Muscle layer of colon (tissue), 2 donors: ENCODE data around the gene ATP8A2.

Experiments used
- H3K27ac ChIP-seq: one replicate; pipeline ENCODE4 v1.7.0; 2013; ENCODE audit warnings: low read depth, mild to moderate bottlenecking, low read length, moderate library complexity
- H3K27me3 ChIP-seq, 2 donors: one replicate each; pipeline ENCODE4 v1.7.0; 2013; ENCODE audit warnings: low read length in 2 of 2, mild to moderate bottlenecking in 2 of 2; ENCODE audit not compliant: insufficient read depth in 2 of 2, control insufficient read depth in 1 of 2
- H3K36me3 ChIP-seq: one replicate; pipeline ENCODE4 v1.7.0; 2013; ENCODE audit warnings: mild to moderate bottlenecking, low read length; ENCODE audit not compliant: insufficient read depth
- H3K4me1 ChIP-seq: one replicate; pipeline ENCODE4 v1.7.0; 2013; ENCODE audit warnings: mild to moderate bottlenecking, low read length; ENCODE audit not compliant: insufficient read depth
- H3K4me3 ChIP-seq, 2 donors: one replicate each; pipeline ENCODE4 v1.7.0; 2013; ENCODE audit warnings: low read length in 2 of 2, low read depth in 1 of 2, mild to moderate bottlenecking in 1 of 2, moderate library complexity in 1 of 2
- H3K9ac ChIP-seq: one replicate; pipeline ENCODE4 v1.7.0; 2013; ENCODE audit warnings: low read length
- H3K9me3 ChIP-seq: one replicate; pipeline ENCODE4 v1.7.0; 2013; ENCODE audit warnings: mild to moderate bottlenecking, low read length
- donor health status: abdominal sarcoma.
- donor health status: Adenocarcinoma of cecum.

The ATP8A2 gene

DNA sequence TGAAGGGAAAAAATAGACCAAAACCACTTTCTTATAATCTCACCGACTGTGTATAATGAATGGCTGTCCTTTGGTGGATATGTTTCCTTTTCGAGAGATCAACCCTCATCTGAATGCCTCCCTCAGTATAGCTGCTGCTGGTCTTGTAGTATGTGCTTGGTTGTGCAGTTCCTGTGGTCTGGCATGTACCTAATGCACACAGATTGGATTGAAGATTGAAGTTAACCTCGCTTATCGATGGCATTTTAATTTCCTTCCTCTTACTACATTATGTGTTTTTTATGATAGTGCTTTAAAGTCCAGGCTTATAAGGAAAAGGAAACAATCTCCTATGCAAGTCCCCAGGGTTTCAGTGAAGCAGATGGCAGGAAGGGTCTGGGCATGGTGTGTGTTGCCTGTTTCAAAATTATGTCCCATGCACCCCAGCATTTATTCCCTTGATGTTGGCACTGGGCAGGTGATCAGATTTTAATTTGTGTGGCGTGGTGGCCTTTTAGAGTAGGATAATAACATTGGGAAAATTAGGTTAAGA is 346.0 kb downstream of the ATP8A2 start:
- H3K36me3 ChIP-seq, result no peaks in the 10 kb centered on the region

DNA sequence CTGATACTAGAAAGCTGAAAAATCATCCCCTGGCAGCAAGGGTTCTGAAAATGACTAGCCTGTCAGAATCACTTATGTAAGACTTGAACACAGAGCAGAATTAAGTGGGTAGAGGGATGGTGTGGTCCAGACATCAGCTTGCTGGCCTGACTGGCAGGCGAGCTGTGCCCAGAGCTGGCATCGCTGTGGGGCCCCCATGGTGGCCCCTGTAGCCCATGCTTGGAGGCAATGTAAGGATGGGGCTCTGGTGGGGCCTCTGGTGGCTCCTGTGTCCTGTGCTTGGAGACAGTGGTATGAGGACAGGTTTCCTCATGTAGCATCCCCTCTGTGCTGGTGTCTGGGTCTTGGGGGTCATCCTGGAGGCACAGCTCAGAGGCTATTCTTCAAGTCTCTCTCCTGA is 347.9 kb downstream of the ATP8A2 start:
- Histone ChIP-seq H3K27me3 (no peaks in the 10 kb centered on the region), H3K9me3 (no peaks in the 10 kb centered on the region), H3K4me3 (no peak overlapping the region), H3K36me3 (no peaks in the 10 kb centered on the region), H3K9ac (no peak overlapping the region), H3K4me1 (no peaks in the 10 kb centered on the region), H3K27ac (no peak overlapping the region)

More for the DNA sequence above, 346.0 kb downstream of the ATP8A2 start:
- H3K27me3 ChIP-seq, result no peaks in the 10 kb centered on the region
- no peak overlapping the region for H3K4me3 ChIP-seq
- no peak overlapping the region for H3K27ac ChIP-seq
- no peaks in the 10 kb centered on the region for H3K9me3 ChIP-seq
- no peak overlapping the region for H3K9ac ChIP-seq
- no peaks in the 10 kb centered on the region for H3K4me1 ChIP-seq

DNA sequence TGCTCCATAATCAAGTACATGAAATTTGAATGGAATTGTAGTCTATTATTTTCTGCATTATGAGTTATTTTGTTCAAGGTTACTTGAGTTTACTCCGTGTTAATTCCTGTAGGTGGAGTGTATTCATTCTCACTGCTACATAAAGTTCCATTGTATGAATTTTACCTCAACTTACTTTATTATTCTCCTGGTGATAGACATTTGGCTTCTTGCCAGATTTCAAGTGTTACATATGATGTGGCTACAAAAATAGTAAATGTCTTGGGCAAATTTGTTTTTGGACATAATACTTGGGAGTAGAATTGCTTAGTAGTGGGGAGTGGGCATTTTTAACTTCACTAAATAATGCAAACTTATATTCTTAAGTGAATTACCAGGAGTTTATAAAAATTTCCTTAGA is 351.1 kb downstream of the ATP8A2 start:
- H3K27me3 ChIP-seq, result no peaks in the 10 kb centered on the region
- H3K36me3 ChIP-seq, result no peaks in the 10 kb centered on the region

DNA sequence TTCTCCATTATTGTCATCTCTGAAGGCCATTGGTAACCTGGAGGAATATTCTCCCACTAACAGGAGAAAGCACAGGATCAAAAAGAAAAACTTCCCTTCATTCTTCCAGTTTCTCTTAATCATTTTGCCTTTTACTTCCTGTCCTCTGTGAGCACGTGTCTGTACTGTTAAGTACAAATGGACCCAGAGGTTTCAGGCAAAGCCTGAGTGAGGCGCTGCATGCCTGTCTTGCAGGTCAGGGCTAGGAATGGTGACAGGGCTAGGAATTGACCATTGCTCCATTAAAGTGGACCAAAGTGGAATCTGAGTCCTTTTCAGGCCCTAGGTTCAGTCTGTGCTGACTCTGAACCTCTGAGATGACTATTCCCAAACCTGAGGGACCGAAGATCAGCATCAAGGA is 353.3 kb downstream of the ATP8A2 start:
- Histone ChIP-seq H3K9ac (no peak overlapping the region), H3K9me3 (no peaks in the 10 kb centered on the region), H3K27me3 (no peaks in the 10 kb centered on the region), H3K4me1 (no peaks in the 10 kb centered on the region), H3K4me3 (no peak overlapping the region), H3K27ac (no peak overlapping the region), H3K36me3 (no peaks in the 10 kb centered on the region)

More for the DNA sequence above, 351.1 kb downstream of the ATP8A2 start:
- Histone ChIP-seq H3K4me3 (no peak overlapping the region), H3K27ac (no peak overlapping the region), H3K9ac (no peak overlapping the region), H3K9me3 (no peaks in the 10 kb centered on the region), H3K4me1 (no peaks in the 10 kb centered on the region)

DNA sequence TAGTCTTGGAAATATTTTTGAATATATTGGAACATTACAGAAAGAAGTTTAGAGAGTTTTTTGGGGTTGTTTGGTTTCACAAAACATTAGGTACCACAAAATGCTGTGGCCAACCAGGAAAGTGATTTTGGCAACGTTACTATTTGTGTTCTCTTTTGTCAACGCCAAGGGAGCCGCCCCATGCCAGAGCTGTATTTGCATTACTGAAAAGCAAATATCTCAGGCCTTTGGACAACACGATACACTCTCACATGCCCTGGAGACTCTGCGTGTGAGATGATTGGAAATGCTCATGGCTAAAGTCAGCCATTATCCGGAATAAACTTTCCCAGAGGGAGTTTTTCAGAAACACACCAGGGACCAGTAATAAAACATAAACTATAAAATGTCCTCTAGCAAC is 355.5 kb downstream of the ATP8A2 start:
- Histone ChIP-seq H3K4me3 (no peak overlapping the region), H3K36me3 (no peaks in the 10 kb centered on the region), H3K9me3 (no peaks in the 10 kb centered on the region), H3K27me3 (no peaks in the 10 kb centered on the region), H3K27ac (no peak overlapping the region), H3K9ac (no peak overlapping the region), H3K4me1 (no peaks in the 10 kb centered on the region)

DNA sequence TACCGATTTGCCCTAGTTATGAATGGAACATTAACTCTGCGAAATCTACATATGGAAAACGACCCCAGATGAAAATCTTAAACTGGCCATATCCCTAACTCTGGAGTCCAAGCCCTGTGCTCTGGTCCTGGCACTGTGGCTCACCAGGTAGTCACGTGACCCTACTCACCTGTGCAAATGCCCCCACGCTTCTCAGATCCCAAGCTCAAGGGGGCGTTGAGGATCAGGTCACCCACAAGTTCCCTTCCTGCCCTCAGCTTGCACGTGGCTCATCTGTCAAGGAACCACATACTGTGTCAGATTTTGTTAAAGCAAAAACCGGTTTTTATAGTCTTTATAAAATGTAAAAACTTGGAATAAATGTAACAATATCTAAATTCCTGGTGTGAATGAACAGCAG is 356.0 kb downstream of the ATP8A2 start:
- Histone ChIP-seq H3K27ac (no peak overlapping the region), H3K27me3 (no peaks in the 10 kb centered on the region), H3K4me1 (no peaks in the 10 kb centered on the region), H3K36me3 (no peaks in the 10 kb centered on the region), H3K9me3 (no peaks in the 10 kb centered on the region), H3K4me3 (no peak overlapping the region), H3K9ac (no peak overlapping the region)

DNA sequence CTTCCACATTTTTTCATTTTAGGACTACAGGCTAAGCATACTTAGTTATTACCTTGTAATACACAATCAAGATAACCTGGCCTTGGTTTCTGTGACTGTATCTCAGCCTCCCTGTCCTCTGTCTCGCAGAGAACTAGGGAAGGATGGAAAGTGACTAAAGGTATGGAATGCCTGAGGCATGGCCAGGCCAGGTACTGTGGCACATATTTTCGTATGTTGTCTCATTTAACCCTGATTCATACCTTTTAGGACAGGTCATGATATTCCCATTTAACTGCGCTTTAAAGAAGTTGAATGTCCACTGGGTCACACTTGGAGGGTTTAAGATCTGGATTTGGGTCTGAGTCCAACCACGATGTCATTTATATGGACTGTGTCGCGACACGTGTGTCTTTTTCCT is 357.4 kb downstream of the ATP8A2 start:
- Histone ChIP-seq H3K36me3 (no peaks in the 10 kb centered on the region), H3K4me1 (no peaks in the 10 kb centered on the region), H3K4me3 (no peak overlapping the region), H3K27ac (no peak overlapping the region), H3K27me3 (no peaks in the 10 kb centered on the region), H3K9ac (no peak overlapping the region), H3K9me3 (no peaks in the 10 kb centered on the region)

DNA sequence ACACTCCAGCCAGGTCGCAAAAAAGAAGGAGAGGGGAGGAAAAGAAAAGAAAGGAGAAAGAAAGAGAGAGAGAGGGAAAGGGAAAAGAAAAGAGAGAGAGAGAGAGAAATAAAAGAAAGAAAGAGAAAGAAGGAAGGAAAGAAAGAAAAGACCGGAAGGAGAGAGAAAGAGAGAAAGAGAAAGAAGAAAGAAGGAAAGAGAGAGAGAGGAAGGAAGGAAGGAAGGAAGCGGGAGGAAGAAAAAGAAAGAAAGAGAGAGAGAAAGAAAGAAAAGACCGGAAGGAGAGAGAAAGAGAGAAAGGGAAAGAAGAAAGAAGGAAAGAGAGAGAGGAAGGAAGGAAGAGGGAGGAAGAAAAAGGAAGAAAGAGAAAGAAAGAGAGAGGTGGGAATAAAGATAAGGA is 359.3 kb downstream of the ATP8A2 start:
- Histone ChIP-seq H3K4me1 (no peaks in the 10 kb centered on the region), H3K9ac (no peak overlapping the region), H3K4me3 (no peak overlapping the region), H3K27me3 (no peaks in the 10 kb centered on the region), H3K9me3 (no peaks in the 10 kb centered on the region), H3K36me3 (no peaks in the 10 kb centered on the region), H3K27ac (no peak overlapping the region)

DNA sequence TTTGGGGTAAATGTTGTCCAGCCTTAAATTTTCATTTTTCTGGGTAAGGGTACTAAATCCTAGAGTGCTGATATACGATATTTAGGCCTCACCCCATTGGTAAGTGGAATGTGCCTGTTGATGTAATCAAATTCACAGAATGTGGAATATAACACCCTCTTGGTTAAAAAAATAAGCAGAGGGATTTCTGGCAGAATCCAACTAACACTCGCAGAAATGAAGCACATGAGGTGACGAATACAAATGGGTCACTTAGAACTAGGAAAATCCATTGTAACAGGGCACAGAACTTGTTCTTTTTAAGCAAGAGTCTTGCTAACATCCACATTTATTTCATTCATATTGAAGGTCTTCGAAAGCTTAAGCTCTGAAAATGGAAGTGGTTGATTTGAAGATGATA is 359.8 kb downstream of the ATP8A2 start:
- no peak overlapping the region for H3K27ac ChIP-seq

DNA sequence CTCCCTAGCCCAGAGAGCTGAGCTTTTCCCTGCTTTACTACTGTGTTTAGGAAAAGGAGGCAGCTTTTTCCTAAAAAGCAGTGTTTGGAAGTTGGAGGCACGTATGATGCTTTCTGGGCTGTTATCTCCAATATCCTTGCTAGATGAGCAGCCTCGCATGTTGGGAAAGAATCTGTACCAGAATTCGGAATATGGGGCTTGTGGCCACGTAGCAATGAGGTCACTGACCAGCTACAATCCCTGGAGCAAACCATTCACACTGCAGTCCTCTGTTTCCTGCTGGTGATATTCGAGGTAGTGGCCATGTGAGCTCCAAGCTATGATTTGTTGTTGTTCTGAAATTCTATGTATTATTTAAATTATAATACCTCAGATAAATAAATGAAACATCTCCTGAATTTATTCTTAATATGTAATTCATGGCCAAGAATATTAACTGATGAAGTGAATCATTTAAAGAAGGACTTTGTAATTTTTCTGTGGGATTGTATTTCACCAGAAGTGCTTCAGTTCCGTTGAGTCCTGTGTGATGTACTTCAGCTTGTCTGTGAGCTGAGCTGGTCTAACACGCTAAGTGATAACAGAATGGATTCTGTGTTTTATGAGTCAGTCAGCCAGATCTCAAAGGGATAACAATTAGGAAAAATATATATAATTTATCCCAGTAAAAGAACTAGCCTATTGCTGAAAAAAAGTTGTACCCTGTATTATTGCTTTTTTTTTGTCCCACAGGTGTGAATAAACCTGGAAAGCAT is 360.5 kb downstream of the ATP8A2 start:
- Histone ChIP-seq H3K27me3 (no peaks in the 10 kb centered on the region), H3K36me3 (no peaks in the 10 kb centered on the region), H3K9me3 (no peaks in the 10 kb centered on the region), H3K4me1 (no peaks in the 10 kb centered on the region), H3K9ac (no peak overlapping the region), H3K4me3 (no peak overlapping the region), H3K27ac (no peak overlapping the region)

More for the DNA sequence above, 359.8 kb downstream of the ATP8A2 start:
- Histone ChIP-seq H3K27me3 (no peaks in the 10 kb centered on the region), H3K9ac (no peak overlapping the region), H3K9me3 (no peaks in the 10 kb centered on the region), H3K36me3 (no peaks in the 10 kb centered on the region), H3K4me1 (no peaks in the 10 kb centered on the region), H3K4me3 (no peak overlapping the region)

DNA sequence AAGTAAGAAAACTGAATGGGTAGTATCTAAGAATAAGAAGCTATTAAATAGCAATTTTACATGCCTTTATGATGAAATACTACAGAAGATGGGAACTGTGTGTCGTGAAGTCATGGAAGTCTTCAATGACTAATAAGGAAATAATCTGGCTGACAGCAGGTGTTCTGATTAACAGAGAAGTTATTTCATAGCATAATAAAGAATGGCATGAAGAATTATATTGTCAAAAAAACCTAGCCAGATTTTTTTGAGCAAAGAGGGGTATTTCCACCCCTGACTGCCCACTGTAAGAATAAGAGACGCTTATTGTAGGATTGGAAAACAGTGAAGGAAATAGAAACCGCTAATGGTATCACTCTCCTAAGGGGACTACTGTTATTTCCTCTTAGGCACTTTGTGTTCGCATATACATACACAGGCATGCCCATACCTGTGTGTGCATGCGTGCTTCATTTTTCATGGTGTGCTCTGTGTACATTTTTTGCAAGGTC is 361.3 kb downstream of the ATP8A2 start:
- H3K36me3 ChIP-seq, result no peaks in the 10 kb centered on the region
- no peak overlapping the region for H3K9ac ChIP-seq
- no peak overlapping the region for H3K27ac ChIP-seq
- no peaks in the 10 kb centered on the region for H3K9me3 ChIP-seq
- no peaks in the 10 kb centered on the region for H3K27me3 ChIP-seq
- H3K4me3 ChIP-seq, result no peak overlapping the region
- no peaks in the 10 kb centered on the region for H3K4me1 ChIP-seq
